ENCODE data around the gene OSER1. TPM values are rescaled to one million over a fixed set of nuclear protein-coding genes. Genes with fewer than 3 reads are reported as not detected.

Gene OSER1
- total RNA-seq, 4 donors from 2014 or later, result 73.0 to 114 (median 94.5) TPM

DNA sequence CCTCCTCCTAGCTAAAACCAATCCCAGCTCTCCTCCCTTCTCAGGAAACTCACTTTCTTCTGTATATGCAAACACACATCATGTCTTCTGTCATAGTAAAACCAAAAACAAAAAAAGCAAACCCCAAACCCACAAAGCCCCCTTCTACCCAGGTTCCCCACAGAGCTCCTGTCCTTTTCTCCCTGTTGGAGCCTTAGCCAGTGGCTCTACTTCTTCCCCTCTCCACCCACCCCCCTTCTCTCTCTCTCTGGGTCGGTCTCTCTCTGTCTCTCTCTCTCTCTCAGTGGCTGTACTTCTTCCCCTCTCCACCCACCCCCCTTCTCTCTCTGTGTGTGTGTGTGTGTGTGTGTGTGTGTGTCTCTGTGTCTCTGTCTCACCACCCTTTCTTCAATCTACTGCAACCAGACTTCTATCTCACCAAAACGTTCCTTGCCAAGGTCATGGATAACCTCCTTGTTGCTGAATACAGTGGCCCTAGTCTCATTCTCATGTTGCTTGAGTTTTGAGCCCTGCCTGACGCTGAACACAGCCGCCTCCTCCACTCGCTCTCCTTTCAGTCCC lies 8.7 kb upstream of the OSER1 start:
- H3K36me3 ChIP-seq, result no peaks in the 10 kb centered on the region
- H3K4me3 ChIP-seq, result no peak overlapping the region
- in situ Hi-C loops (cut with MboI; ENCODE audit: low sequenced_read_pairs in 4 of 4), result loop anchor here (5.0 to 25.0 kb wide), 10 partner anchors 93 to 1143 kb away; partner anchors contain the start of genes FITM2 (in 4 of the 4), KCNK15 (in 2 of the 4), PKIG (in 1 of the 4) and SDC4 (in 1 of the 4)
- ATAC-seq (no peak), DNase-seq (no peak)
- H3K27ac ChIP-seq, result no peak overlapping the region
- intact Hi-C loops (cut with DNase I; ENCODE audit: low total_unique reads), result loop anchor here (5.0 to 10.0 kb wide), 3 partner anchors 168 to 764 kb away; partner anchors contain the start of genes SRSF6 and YWHAB
- H3K4me1 ChIP-seq, result peaks cover 6 to 8% of the 10 kb centered on the region in 2 donors
- H3K27me3 ChIP-seq, result no peaks in the 10 kb centered on the region
- no peaks in the 10 kb centered on the region for H3K9me3 ChIP-seq
- no peak for TF ChIP-seq POLR2A (IDR thresholded peaks at IDR 0.05)
- TF ChIP-seq, protein P1, sequence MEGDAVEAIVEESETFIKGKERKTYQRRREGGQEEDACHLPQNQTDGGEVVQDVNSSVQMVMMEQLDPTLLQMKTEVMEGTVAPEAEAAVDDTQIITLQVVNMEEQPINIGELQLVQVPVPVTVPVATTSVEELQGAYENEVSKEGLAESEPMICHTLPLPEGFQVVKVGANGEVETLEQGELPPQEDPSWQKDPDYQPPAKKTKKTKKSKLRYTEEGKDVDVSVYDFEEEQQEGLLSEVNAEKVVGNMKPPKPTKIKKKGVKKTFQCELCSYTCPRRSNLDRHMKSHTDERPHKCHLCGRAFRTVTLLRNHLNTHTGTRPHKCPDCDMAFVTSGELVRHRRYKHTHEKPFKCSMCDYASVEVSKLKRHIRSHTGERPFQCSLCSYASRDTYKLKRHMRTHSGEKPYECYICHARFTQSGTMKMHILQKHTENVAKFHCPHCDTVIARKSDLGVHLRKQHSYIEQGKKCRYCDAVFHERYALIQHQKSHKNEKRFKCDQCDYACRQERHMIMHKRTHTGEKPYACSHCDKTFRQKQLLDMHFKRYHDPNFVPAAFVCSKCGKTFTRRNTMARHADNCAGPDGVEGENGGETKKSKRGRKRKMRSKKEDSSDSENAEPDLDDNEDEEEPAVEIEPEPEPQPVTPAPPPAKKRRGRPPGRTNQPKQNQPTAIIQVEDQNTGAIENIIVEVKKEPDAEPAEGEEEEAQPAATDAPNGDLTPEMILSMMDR (IDR thresholded peaks at IDR 0.05 in 4 of 5, conservative IDR thresholded peaks at IDR 0.05 in 1 of 5), result no peak

DNA sequence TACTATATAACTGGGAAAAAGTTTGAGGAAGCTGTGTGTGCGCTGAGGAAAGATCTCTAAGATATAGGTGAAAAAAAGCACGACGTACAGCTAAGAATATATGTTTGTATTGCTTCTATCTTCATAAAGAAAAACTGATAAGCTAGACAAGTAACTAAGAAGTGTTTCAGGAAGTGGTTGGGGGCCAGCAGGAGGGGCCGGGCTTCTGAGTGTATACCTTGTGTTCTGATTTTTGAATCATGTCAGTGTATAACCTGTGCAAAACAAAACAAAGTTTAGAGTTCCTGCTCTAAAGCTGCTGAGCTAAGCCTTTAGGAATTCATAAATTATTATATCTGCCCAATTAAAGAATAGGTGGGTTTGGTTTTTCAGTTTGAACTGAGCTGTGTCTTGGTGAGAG lies 7.9 kb upstream of the OSER1 start:
- in situ Hi-C loops (cut with MboI; ENCODE audit: low sequenced_read_pairs in 4 of 4) (loop anchor here (5.0 to 25.0 kb wide), 10 partner anchors 94 to 1144 kb away; partner anchors contain the start of genes FITM2 (in 4 of the 4), KCNK15 (in 2 of the 4), PKIG (in 1 of the 4) and SDC4 (in 1 of the 4)), intact Hi-C loops (cut with DNase I; ENCODE audit: low total_unique reads) (loop anchor here (5.0 to 10.0 kb wide), 3 partner anchors 169 to 764 kb away; partner anchors contain the start of genes SRSF6 and YWHAB)
- ATAC-seq (no peak), DNase-seq (no peak)
- peaks cover 6 to 8% of the 10 kb centered on the region in 2 donors for H3K4me1 ChIP-seq
- no peaks in the 10 kb centered on the region for H3K36me3 ChIP-seq
- H3K4me3 ChIP-seq, result no peak overlapping the region
- no peak for TF ChIP-seq POLR2A (IDR thresholded peaks at IDR 0.05)
- TF ChIP-seq, protein P1 (IDR thresholded peaks at IDR 0.05 in 4 of 5, conservative IDR thresholded peaks at IDR 0.05 in 1 of 5), result no peak
- H3K9me3 ChIP-seq, result no peaks in the 10 kb centered on the region
- H3K27ac ChIP-seq, result no peak overlapping the region
- H3K27me3 ChIP-seq, result no peaks in the 10 kb centered on the region

DNA sequence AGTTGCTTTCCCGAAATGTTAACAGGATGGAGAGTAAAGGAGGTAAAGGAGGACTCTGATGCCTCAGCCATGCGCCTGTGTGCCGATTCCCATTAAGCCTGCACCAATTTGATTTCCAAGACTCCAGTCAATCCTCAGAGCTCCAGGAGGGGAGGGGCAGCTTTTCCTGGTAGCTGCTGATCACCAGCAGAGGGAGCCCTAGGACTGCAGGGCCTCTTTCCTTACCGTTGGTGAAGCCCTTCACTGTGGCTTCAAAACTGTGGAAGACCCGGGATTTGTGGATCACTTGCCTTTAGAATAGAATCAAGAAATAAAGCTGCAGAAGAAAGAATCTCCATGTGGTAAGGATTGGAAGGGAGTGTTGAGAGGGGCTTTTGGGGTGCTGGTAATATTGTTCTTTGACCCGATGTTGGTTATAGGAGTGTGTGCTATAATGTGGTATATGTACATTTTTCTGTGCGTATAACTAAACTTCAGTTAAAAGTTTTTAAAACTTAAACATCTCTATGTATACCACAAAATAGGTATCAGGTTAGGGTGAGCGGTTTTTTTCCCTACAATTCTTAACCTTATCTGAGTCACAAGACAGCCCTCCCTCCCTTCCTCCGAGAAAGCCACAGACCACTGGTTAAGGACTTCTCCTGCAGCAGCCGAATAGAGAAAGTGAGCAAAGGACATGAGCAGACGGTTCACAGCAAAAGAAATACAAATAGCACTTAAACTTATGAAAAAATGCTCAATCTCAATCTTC lies 6.9 kb upstream of the OSER1 start:
- Histone ChIP-seq H3K9me3 (no peaks in the 10 kb centered on the region), H3K36me3 (no peaks in the 10 kb centered on the region), H3K27me3 (no peaks in the 10 kb centered on the region), H3K27ac (no peak overlapping the region), H3K4me3 (no peak overlapping the region), H3K4me1 (peaks cover 8 to 13% of the 10 kb centered on the region in 2 donors)
- intact Hi-C loops (cut with DNase I; ENCODE audit: low total_unique reads), result loop anchor here (1.0 to 10.0 kb wide), 4 partner anchors 94 to 763 kb away; partner anchors contain the start of genes FITM2, SRSF6 and YWHAB
- peak; percentile 57 to 68 for DNase-seq
- in situ Hi-C loops (cut with MboI; ENCODE audit: low sequenced_read_pairs in 4 of 4), result loop anchor here (5.0 to 25.0 kb wide), 10 partner anchors 95 to 1145 kb away; partner anchors contain the start of genes FITM2 (in 4 of the 4), KCNK15 (in 2 of the 4), PKIG (in 1 of the 4) and SDC4 (in 1 of the 4)
- TF ChIP-seq, protein P1 (IDR thresholded peaks at IDR 0.05 in 4 of 5, conservative IDR thresholded peaks at IDR 0.05 in 1 of 5), result peak; percentile 78 to 96 (median 88)
- TF ChIP-seq POLR2A (IDR thresholded peaks at IDR 0.05), result no peak
- peak; percentile 84 to 90 for ATAC-seq

DNA sequence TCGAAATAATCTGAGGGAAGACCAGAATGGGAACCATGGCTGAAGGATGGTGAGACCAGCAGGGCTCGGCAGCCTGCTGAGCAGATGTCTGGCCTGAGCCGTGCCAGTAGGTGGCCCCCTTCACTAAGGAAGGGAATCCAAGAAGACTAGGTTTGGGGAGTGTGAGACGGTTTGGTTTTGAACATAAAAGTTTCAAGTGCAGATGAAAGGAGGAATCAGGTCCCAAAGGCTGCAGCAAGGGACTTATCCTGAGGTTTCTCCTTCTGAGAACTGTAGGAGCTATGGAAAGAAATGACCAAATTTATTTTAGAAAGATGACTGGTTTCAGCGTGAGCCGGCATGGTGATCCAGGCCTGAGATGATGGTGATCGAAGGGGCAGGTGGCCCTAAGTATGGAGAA lies 4.6 kb upstream of the OSER1 start:
- H3K36me3 ChIP-seq, result no peaks in the 10 kb centered on the region
- H3K27me3 ChIP-seq, result no peaks in the 10 kb centered on the region
- ATAC-seq (no peak), DNase-seq (peak in 1 of 2 donors; percentile 56)
- H3K4me1 ChIP-seq, result peaks cover 21 to 26% of the 10 kb centered on the region in 2 donors
- no peaks in the 10 kb centered on the region for H3K9me3 ChIP-seq
- intact Hi-C loops (cut with DNase I; ENCODE audit: low total_unique reads) (loop anchor here (5.0 to 10.0 kb wide), 3 partner anchors 172 to 760 kb away; partner anchors contain the start of genes SRSF6 and YWHAB), in situ Hi-C loops (cut with MboI; ENCODE audit: low sequenced_read_pairs in 4 of 4) (loop anchor here (5.0 to 25.0 kb wide), 10 partner anchors 97 to 1147 kb away; partner anchors contain the start of genes FITM2 (in 4 of the 4), KCNK15 (in 2 of the 4), PKIG (in 1 of the 4) and SDC4 (in 1 of the 4))
- H3K4me3 ChIP-seq, result no peak overlapping the region
- H3K27ac ChIP-seq, result no peak overlapping the region
- TF ChIP-seq, protein P1 (IDR thresholded peaks at IDR 0.05 in 4 of 5, conservative IDR thresholded peaks at IDR 0.05 in 1 of 5), result peak in 4 of 5 experiments; percentile 38 to 72 (median 61)
- no peak for TF ChIP-seq POLR2A (IDR thresholded peaks at IDR 0.05)

Data from gastrocnemius medialis (tissue), 4 donors.